Measurements from ENCODE around the gene TMEM255B.

Gene TMEM255B

DNA sequence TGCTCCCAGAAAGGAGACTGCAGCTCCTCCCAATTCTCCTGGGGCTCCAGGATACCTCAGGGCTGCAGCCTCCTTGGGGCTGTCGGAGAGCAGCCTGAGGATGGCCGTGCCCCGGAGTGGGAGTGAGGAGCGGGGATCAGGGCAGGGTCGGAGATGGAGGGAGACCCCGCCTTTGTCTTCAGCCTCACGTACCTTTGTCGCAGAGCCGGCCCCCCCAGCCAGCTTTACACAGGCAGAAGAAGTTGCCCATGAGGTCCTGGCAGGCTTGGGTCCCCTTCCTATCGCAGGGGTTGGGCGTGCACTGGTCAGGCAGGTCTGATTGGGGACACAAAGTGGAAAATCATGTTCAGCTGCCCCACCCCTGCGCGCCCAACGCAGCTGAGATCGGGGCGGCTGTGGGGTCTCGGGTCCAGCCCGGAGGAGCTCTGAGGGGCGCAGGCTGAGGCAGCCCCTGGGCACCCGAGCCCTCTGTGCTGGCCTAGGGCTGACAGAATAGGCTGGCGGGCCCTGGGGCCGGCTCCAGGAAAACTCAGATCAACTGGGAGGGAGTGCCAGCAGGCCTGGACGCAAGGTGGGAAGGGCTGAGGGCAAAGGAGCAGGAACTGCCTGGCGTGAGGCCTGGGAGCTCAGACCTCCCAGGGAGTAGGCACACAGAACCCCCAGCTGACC lies 80.6 kb downstream of the TMEM255B start:
- DNase-seq = no peak

DNA sequence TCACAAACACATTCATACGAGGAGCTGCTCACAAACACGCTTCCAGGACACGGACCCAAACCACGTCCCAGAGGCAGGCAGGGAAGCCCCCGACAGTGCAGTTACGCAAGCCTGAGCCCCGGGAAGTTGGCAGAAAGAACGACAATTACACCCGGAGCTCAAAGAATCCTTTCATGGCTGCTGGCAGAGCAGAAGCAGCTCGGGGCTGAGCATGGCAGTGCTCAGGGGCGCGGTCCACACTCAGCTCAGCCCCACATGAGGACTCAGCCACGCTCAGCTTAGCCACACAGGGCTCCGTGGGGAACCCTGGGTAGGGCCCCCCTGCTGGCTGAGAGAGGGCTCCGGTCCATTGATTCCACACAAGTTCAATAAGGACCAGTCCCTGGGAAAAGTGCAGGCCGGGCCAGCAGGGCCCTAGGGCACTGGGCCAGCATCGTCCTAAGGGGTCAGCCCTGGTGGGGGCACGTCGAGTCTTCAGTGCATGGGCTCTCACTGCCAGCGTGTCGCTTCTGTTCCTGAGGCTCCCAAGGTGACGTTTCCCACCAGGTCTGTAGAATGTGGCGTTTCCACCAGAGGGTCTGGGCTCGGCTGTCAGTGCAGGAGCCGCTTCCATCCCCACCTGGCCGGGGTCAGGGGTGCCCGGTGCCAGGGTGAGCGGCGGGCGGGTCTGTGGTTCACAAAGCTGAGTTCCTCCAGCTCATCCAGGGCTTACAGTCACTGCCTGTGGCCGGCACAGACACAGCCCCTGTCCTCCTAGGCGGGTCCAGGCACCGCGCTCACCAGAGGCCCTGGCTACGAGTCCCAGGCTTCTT lies 81.7 kb downstream of the TMEM255B start:
- no peak for DNase-seq

DNA sequence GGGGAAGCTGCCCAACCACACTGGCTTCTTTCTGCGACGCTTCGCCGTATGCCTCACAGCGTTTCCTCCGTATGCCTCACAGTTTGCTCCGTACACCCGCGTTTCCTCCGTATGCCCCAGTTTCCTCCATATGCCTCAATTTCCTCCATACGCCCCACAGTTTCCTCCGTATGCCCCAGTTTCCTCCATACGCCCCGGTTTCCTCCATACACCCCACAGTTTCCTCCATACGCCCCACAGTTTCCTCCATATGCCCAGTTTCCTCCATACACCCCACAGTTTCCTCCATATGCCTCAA lies 82.3 kb downstream of the TMEM255B start:
- DNase-seq = no peak

GRCh38 chr13:113842336-113843062 lies 83.5 kb downstream of the TMEM255B start:
- DNase-seq = no peak

DNA sequence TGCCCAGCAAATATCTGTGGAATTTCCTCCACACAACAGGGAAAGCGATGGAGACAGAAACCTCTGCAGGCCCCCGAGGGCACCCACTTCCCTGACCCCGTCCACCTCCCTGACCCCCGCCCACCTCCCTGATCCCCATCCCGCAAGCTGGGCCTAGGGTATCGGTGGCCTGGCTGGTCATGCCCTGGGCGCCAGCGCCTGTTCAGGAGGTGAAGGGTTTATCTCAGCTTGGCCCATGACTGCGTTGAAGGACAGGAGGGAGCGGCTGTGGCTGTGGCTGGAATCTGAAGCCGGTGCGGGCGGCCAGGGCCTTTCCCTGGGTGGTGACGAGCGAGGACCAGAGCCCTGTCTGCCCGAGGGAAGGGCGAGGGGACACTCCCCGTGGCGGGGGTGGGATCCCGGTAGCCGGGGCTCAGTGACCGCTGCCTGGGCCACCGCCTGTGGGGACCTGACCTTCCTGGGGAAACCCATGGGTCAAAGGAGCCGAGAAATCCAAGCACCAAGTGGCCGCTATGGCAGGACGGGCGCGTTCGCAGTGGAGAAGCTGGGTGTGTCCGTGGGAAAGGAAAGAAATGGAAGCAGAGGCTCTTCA lies 84.1 kb downstream of the TMEM255B start:
- DNase-seq = no peak

DNA sequence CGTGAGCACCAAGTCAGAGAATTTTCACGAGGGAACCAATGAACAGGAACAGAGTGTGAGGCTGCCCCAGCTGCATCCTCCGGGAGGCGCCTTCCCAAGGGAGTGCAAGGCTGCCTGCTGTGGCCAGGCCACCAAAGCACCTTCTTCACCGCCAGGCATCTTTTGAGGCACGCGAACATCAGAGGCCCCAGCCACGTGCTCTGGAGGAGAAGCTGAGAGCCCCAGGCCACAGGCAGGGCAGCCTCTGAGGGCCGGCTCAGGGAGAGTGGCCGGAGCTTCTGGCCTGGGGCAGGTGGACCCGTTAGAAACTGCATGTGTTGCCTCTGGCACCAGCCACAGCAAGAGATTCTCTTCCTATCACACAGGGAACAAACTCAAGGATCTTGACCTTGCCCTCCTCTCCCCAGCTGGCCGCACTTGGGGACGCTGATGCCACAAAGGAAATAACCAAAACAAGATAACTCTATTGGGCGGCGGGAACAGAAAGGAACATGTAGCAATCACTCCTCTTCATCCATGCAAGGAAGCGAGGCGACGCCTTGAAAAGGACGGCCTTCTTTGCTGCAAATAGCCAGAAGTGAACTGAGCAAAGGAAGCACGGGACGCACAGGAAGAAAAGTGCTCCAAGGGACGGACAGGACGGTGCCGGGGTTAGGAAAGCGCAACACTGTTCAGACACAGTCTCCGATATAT lies 85.0 kb downstream of the TMEM255B start:
- no peak for DNase-seq

GRCh38 chr13:113845055-113845454 lies 86.0 kb downstream of the TMEM255B start:
- no peak for DNase-seq

DNA sequence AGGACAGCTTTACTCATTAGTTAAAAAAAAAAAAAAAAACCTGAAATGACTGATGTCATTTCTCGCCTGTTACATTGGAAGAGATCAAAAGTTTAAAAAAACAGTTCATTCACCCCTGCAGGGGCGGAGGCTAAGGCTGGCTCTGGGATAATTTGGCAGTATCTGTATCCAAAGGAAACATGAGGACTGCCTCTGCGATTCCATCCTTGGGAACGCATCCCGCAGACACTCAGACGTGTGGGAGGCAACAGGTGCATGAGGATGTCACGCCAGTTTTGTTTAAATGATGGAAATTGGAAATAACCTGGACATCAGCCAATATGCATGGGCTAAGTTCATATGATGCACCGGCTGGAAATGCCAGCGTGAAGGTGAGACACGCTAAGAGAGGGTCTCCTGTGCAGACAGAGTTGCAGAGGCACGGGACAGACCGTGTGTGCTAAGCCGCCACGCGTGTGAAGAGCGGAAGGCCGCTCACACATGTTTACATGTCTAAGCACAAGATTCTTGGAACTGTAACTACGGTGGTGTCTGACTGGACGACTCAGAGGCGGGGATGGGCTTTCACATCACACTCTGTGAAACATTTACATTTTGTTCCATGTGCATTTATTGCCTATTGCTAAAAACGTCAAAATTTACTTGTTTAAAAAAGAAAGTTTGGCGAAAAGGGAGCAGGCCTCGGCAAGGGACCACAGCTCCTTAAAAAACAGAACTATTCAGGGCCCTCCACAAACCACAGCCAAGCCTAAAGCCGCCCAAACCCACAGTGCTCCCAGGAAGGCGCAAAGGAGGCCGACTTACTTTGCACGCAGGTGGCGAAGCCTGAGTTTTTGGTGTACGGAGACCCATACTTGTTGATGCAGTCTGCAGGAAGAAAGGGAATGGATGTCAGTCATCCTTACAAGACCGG lies 87.0 kb downstream of the TMEM255B start:
- no peak for DNase-seq

DNA sequence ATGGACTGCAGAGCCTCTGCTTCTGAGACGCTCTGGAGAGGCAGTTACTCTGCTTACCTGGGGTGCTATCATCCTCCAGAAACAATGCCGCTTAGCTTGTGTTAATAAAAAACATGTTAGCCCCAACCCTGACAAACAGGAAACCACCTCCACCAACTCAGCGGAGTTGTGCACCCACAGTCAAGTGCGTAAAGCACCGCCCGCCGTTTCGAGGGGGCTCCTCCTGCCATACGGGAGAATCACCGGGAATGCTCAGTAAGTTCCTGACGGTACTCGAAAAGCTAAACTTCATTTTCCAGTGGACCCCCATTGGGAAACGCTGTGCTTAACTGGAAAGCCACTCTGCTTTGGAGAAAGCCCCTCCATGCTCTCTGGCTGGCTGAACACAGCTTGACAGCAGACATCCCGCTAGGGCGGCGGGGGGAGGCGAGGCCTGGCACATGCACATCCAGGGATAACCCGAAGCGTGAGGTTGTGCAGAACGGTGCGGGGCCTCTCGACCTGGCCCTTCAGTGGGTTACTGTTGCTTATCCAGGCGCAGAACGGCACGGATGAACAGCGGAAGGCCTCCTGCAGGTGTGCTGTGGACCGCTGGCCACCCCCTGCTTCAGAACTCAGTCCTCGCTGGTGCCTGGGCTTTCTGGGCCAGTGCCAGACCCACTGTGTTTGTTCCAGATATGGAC lies 87.8 kb downstream of the TMEM255B start:
- no peak for DNase-seq

- DNase-seq = no peak
Measured at GRCh38 chr13:113848020-113848419, 89.0 kb downstream of the TMEM255B start.

DNA sequence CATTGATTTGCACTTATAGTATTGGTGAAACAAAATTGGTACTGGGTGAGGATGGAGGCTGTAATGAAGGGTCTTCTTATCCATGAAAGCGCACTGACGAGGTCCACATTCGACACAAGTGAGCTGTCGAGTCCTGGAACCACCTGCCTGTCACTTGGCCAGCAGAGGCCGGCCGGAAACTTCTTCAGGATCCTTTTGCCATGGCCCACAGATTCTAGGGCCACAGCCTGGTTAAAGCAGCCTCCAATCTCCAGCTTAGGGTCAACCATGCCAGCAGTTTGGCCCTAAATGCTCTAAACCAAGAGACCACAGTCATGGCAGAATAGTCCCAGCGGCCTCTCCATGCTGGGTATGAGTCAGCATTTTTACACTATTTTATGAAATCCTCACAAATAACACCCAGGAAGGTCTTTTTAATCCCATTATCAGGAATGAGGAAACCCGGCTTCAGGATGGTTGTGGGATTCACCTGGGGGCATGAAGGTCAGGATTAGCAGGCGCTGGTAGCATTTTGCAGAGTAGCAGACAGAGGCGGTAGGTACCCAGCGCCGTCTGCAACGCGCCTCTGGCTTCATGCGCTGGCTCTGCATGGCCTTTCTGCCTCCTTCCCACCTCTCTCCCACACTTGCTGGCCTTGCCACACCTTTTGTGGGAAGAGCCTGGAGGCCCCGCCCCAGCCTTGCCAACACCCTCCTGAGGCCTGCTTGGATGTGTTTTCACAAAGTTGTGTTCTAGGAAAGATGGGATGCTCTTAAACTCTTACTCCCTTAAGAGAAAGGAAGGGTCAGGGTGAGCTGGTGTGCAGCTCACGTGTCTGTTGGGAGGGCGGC lies 89.6 kb downstream of the TMEM255B start:
- DNase-seq = no peak

DNA sequence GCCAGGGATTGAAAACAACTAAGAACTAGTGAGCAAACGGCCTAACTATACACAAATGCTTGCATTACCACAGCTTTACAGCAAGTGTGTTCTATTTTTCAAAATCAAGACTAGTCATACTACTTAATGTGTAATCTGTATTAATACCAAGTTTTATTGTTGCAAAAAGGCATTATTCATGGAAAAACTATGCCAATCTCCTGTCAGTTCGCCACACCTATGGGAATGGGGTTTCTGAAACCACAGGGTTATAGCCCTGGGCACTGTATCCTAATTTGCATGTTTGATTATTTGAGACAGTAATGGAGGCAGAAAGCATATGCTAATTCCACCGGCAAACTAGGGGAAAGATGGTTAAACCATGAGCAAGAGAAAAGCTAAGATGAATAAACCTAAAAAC lies 90.5 kb downstream of the TMEM255B start:
- no peak for DNase-seq

DNA sequence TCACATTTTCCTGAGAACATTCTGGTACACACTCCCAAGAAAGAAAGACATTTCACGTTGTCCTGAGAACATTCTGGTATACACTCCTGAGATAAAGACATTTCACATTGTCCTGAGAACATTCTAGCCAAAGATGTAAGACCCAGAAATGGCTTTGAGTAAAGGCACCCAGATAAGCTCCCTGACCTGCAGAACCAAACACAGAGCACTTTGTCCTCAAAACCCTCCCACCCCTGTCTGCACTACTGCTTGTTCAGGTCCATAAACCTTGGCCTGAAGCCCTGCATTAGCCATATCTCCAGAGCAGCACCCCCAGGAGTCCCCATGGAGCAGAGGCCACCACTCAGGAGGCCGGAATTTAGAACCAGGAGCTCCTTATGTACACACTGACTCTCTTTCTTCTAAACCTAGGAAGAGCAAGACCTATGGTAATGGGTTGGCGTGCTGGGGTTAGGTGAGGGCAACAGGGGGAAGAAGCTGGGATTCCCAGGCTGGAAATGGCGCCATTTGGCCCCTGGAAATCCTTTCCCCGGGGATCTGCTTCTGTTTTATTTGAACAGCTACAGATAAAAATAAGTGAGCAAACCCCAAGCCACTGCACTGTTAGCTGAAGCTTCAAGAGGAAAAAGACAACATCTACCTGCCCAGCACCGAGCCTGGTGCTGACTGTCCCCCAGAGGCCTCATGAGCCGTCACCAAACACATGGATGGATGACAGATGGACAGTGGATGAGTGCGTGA lies 91.1 kb downstream of the TMEM255B start:
- no peak for DNase-seq

DNA sequence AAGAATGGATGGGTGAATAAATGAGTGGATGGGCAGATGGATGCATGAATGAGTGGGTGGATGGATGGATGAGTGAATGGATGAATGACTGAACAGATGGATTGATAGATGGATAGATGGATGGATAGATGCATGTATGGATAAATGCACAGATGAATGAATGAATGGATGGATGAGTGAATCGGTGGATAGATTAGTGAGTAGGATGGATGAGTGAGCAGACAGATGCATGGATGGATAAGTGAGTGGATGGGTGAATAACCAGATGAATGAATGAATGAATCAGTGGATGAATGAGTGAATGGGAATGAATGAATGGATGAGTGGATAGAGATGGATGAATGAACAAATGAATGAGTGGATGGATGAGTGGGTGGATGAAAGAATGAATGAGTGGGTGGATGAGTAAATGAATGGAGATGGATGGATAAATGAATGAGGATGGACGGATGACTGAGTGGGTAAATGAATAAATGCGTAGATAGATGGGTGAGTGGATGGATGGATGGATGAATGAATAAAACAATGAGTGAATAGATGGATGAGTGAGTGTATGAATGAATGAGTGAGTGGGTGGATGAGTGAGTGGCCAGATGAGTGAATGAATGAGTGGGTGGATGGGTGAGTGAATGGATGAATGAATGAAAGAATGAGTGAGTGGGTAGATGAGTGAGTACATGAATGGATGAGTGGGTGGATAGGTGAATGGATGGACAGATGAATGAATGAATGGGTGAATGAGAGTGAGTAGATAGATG lies 91.9 kb downstream of the TMEM255B start:
- no peak for DNase-seq

GRCh38 chr13:113851480-113851803 lies 92.4 kb downstream of the TMEM255B start:
- DNase-seq = no peak

DNA sequence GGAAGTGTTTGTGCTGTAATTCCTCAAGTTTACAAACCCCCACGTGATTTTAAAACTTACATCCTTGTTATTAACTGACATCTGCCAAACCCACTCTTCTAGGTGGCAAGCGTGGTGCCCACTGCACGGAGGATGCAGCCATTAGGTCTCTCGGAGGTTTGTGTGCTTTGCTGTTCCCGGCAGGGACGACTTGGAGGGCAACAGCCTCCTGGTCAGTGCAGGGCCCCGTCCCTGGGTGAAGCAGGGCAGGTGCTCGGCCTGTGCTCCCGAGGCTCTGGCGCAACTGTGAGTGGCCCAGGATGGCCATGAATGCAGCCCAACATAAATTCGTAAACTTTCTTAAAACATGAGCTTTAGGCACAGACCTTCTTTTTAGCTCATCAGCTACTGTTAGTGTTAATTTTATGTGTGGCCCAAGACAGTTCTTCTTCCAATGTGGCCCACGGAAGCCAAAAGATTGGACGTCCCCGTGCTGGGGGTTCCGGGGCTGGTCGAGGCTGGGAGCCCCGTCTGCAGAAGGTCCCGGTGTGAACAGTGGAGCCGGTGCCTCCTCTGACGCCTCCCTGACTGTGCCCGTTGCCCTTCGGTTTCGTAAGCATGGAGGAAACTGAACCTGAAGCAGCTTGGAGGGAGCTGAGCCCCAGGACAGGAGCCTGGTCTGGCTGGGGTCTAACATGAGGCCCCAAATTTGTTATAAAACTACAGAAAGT lies 93.0 kb downstream of the TMEM255B start:
- no peak for DNase-seq

DNA sequence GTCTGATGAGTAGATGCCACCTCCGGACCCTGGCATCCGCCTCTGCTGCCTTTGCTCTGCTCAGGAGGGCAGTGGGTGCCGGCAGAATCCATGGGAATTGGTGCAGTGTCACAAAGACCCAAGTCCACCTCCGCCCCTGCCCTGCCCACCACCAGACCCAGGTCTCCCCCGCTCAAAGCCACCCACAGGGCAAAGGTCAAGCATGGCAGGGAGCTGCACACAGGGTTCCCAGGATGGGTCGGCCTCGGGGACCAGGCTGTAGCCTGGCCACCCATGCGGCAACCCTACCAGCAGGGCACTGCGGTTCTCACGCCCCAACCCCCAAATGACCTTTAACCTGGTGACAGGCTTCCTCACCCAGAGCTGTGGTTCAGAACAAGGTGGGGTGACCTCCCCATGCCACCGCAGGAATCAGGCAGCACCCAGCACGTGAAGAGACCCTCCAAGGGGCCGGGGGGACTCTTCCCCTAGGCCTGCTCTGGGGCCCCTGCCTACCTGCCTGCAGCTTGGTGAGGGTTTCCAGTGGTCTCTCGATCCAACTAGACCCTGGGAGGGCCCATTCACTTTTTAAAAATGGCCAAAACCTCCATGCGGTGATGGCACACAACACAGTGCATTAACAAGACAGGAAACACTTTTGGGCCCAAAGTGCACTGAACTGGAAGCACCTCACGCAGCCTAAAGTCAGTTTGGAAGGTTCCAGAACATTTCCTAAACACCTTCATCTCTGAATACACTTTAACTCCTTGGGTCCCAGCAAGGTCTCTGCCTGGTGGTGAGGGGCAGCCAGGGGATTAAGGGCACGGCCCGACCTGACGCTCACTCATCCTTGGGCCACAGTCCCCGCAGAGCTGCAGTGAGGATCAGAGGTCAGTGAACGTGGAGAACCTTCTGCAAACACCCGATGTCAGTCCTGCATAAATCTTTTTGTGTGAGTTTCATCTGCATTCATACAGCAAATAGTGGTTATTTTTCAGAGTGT lies 93.8 kb downstream of the TMEM255B start:
- DNase-seq = no peak

All from NCI-H2227 treated with DMSO at 0.1 percent for 48 hours (cell line).